ENCODE data around the gene METTL23. TPM values are rescaled to one million over a fixed set of nuclear protein-coding genes. Genes with fewer than 3 reads are reported as not detected.

The METTL23 gene
- total RNA-seq, result 10 to 100 TPM; 18.0 to 29.9 (median 24.7) TPM
- polyA plus RNA-seq, result 10 to 100 TPM; 24.5 to 41.8 TPM
- long read RNA-seq, donor 1, partial matches to known transcripts, result 1 of 12 reads
- long read RNA-seq, donor 1, other reads (novel, unspliced or antisense), result 4 of 12 reads
- long read RNA-seq, donor 2, transcript METTL23-201 (5 exons, 1,155 nt), result major isoform, 5 of 13 reads
- long read RNA-seq, donor 2, partial matches to known transcripts, result 1 of 13 reads
- long read RNA-seq, donor 2, other reads (novel, unspliced or antisense), result 4 of 13 reads
- long read RNA-seq, donor 3, transcript METTL23-201 (5 exons, 1,155 nt), result major isoform, 5 of 13 reads
- long read RNA-seq, donor 3, partial matches to known transcripts, result 1 of 13 reads
- long read RNA-seq, donor 3, other reads (novel, unspliced or antisense), result 3 of 13 reads

GRCh38 chr17:76726776-76727718, at the start of gene METTL23:
Gene METTL23 (plus strand): TSS chr17:76726839. CDS start chr17:76729711, 2,872 bp downstream.
- peak; percentile 28 to 92 (median 69) for TF ChIP-seq CTCF (IDR thresholded peaks at IDR 0.05)
- Histone ChIP-seq H3K36me3 (peaks cover 0 to 62% (median 28%) of the 10 kb centered on the region in 9 donors), H3K27ac (peak within 1 kb of the TSS; percentile 96 to 100 (median 99)), H3K4me1 (peaks cover 13 to 78% (median 60%) of the 10 kb centered on the region in 9 donors), H3K9me3 (no peaks in the 10 kb centered on the region), H3K27me3 (no peaks in the 10 kb centered on the region), H3K4me3 (peak within 1 kb of the TSS; percentile 72 to 100 (median 88))
- 2% methylated on average over 70 to 71 of the region's 71 CpGs for WGBS, 2 donors
- intact Hi-C loops (cut with DNase I), result loop anchor here in 2 of 10 donors (10.0 kb wide), 2 partner anchors 52 to 182 kb away; partner anchors contain the start of gene PRCD (in 1 of the 2)
- DNase-seq, result peak; percentile 88 to 90
- peak; percentile 60 to 78 (median 68) for ATAC-seq

GRCh38 chr17:76677406-76677805, 49.2 kb upstream of the METTL23 start:
- intact Hi-C loops (cut with DNase I), result loop anchor here in 2 of 10 donors (5.0 to 10.0 kb wide), 2 partner anchors 35 to 47 kb away; partner anchors contain the start of genes JMJD6 (in 1 of the 2), METTL23 (in 1 of the 2) and MXRA7 (in 1 of the 2)
- peaks cover 0 to 66% (median 12%) of the 10 kb centered on the region in 9 donors for H3K36me3 ChIP-seq

GRCh38 chr17:76678330-76678729, 48.3 kb upstream of the METTL23 start:
- Histone ChIP-seq H3K27me3 (no peaks in the 10 kb centered on the region), H3K36me3 (peaks cover 0 to 75% (median 12%) of the 10 kb centered on the region in 9 donors), H3K4me3 (no peak overlapping the region), H3K4me1 (peaks cover 15 to 38% (median 23%) of the 10 kb centered on the region in 9 donors), H3K27ac (peak overlapping the region in 2 of 10 donors; percentile 36 to 40), H3K9me3 (no peaks in the 10 kb centered on the region)
- 77 to 87% methylated on average over 12 of the region's 12 CpGs for WGBS, 2 donors
- DNase-seq (no peak), ATAC-seq (no peak)
- intact Hi-C loops (cut with DNase I), result loop anchor here in 2 of 10 donors (5.0 to 10.0 kb wide), 2 partner anchors 34 to 46 kb away; partner anchors contain the start of genes JMJD6 (in 1 of the 2), METTL23 (in 1 of the 2) and MXRA7 (in 1 of the 2)
- no peak for TF ChIP-seq CTCF (IDR thresholded peaks at IDR 0.05)

More at GRCh38 chr17:76677406-76677805, 49.2 kb upstream of the METTL23 start:
- WGBS, 2 donors, result 73 to 78% methylated on average over 16 of the region's 16 CpGs
- Histone ChIP-seq H3K27ac (no peak overlapping the region), H3K4me3 (no peak overlapping the region), H3K27me3 (no peaks in the 10 kb centered on the region), H3K4me1 (peaks cover 7 to 33% (median 18%) of the 10 kb centered on the region in 9 donors), H3K9me3 (no peaks in the 10 kb centered on the region)
- no peak for TF ChIP-seq CTCF (IDR thresholded peaks at IDR 0.05)
- ATAC-seq, result no peak
- no peak for DNase-seq
